HCT116 (cell line): ENCODE measurements around the gene ANKRD10. TPM values are rescaled to one million over a fixed set of nuclear protein-coding genes. Genes with fewer than 3 reads are reported as not detected.

Experiments used
- ATAC-seq: fragments of 200-7000 bp; cut with Tn5 transposase; 2 replicates; pipeline ENCODE4 v1.9.1; 2020; ENCODE audit warnings: mild to moderate bottlenecking, moderate library complexity
- BruUV-seq: library from RNA; stranded (reverse); fragments of 400-500 nt; replicated peaks from 2 replicates; lab custom pipeline; 2021; lab: Mats Ljungman, UMichigan
- CTCF ChIA-PET: fragments of 300-600 bp; sonication (Branson Sonifier 250); formaldehyde crosslinking; loops from one replicate; lab custom pipeline; 2021; ENCODE audit warnings: antibody characterized with exemption; lab: Charles Lee
- POLR2A ChIA-PET: fragments of 300-600, 350-600 bp; sonication (Branson Sonifier 250); formaldehyde crosslinking; loops from one replicate; lab custom pipeline; 2021; ENCODE audit warnings: antibody characterized with exemption; lab: Charles Lee
- RAD21 ChIA-PET, 2 experiments: fragments of 300-600 bp; sonication (Branson Sonifier 250); formaldehyde crosslinking; loops; one replicate each; lab custom pipeline; 2023; ENCODE audit warnings: low total read pairs in 2 of 2; ENCODE audit not compliant: uncharacterized antibody in 2 of 2, unreplicated experiment in 2 of 2, low non-redundant PET in 1 of 2; lab: Charles Lee
- DNase-seq: peaks from one replicate; pipeline ENCODE4 v3.0.0-alpha.2; 2010; ENCODE audit warnings: low read depth, low spot score
- H2AFZ ChIP-seq: fragments of 200-600 bp; shearing (Covaris generic), sonication (generic); 2 replicates; pipeline ENCODE4 v1.6.1; 2017; ENCODE audit warnings: low read depth, mixed run types, mixed read lengths, antibody characterized with exemption, low read length; ENCODE audit not compliant: poor library complexity, severe bottlenecking
- H3K27ac ChIP-seq: 2 replicates; pipeline ENCODE4 v1.5.1; 2012; ENCODE audit warnings: low read depth, low read length
- H3K27me3 ChIP-seq: fragments of 200-600 bp; sonication (generic); 2 replicates; pipeline ENCODE4 v1.6.1; 2016; ENCODE audit warnings: mixed run types, low read length, mixed read lengths; ENCODE audit not compliant: insufficient read depth
- H3K36me3 ChIP-seq, 2 experiments: fragments of 200-500 bp in 1 of 2; fragments of 200-600 bp in 1 of 2; sonication (Bioruptor generic) in 1 of 2; sonication (generic) in 1 of 2; 2 replicates each; pipeline versions ENCODE4 v1.5.1 to v1.6.1; 2014 to 2016; ENCODE audit warnings: low read length in 2 of 2, inconsistent platforms in 1 of 2, mixed read lengths in 1 of 2, mixed run types in 1 of 2; ENCODE audit not compliant: insufficient read depth in 2 of 2, control insufficient read depth in 1 of 2
- H3K4me1 ChIP-seq, 2 experiments: fragments of 200-600 bp in 1 of 2; sonication (generic) in 1 of 2; 2 replicates each; pipeline versions ENCODE4 v1.5.1 to v1.6.1; 2012 to 2017; ENCODE audit warnings: low read length in 2 of 2, inconsistent platforms in 1 of 2, mild to moderate bottlenecking in 1 of 2, mixed read lengths in 1 of 2, mixed run types in 1 of 2, moderate library complexity in 1 of 2; ENCODE audit not compliant: insufficient read depth in 2 of 2, control insufficient read depth in 1 of 2
- H3K4me2 ChIP-seq: fragments of 200-600 bp; sonication (generic); 2 replicates; pipeline ENCODE4 v1.6.1; 2017; ENCODE audit warnings: mixed run types, low read length, mixed read lengths
- H3K4me3 ChIP-seq, 2 experiments: fragments of 200-600 bp in 1 of 2; sonication (generic) in 1 of 2; replicated peaks in 1 of 2; 2 replicates each; pipeline ENCODE4 v1.5.1; 2011 to 2016; ENCODE audit warnings: low read length in 2 of 2, control low read depth in 1 of 2, low read depth in 1 of 2, mild to moderate bottlenecking in 1 of 2, mixed read lengths in 1 of 2, mixed run types in 1 of 2
- H3K79me2 ChIP-seq: fragments of 200-600 bp; sonication (generic); 2 replicates; pipeline ENCODE4 v1.6.1; 2017; ENCODE audit warnings: mild to moderate bottlenecking, mixed run types, low read length, moderate library complexity, mixed read lengths; ENCODE audit not compliant: insufficient read depth
- H3K9ac ChIP-seq: fragments of 200-600 bp; sonication (generic); 2 replicates; pipeline ENCODE4 v1.6.1; 2016; ENCODE audit warnings: low read length, mixed read lengths
- H3K9me2 ChIP-seq: fragments of 200-600 bp; sonication (generic), shearing (Covaris generic); 2 replicates; pipeline ENCODE4 v1.6.1; 2017; ENCODE audit warnings: mixed run types, mild to moderate bottlenecking, moderate library complexity; ENCODE audit not compliant: insufficient read depth
- H3K9me3 ChIP-seq, 2 experiments: fragments of 200-500 bp in 1 of 2; fragments of 200-600 bp in 1 of 2; sonication (Bioruptor generic) in 1 of 2; sonication (generic) in 1 of 2; 2 replicates each; pipeline ENCODE4 v1.6.1; 2014 to 2017; ENCODE audit warnings: low read length in 2 of 2, mixed read lengths in 2 of 2, inconsistent platforms in 1 of 2, low read depth in 1 of 2, mild to moderate bottlenecking in 1 of 2, mixed run types in 1 of 2, moderate library complexity in 1 of 2; ENCODE audit not compliant: control insufficient read depth in 1 of 2, insufficient read depth in 1 of 2
- H4K20me1 ChIP-seq: fragments of 200-600 bp; sonication (generic), shearing (Covaris generic); 2 replicates; pipeline ENCODE4 v1.6.1; 2017; ENCODE audit warnings: mixed run types, mild to moderate bottlenecking, moderate library complexity; ENCODE audit not compliant: insufficient read depth
- ATF3 ChIP-seq: IDR thresholded peaks from 2 replicates; pipeline ENCODE4 v1.6.1; 2012
- CBX3 ChIP-seq: IDR thresholded peaks from 2 replicates; pipeline ENCODE4 v1.6.1; 2012; ENCODE audit warnings: low read depth
- CEBPB ChIP-seq: IDR thresholded peaks from 2 replicates; pipeline ENCODE4 v1.6.1; 2012; ENCODE audit warnings: low read depth
- CTCF ChIP-seq, 3 experiments: fragments of 200-600 bp in 1 of 3; sonication (generic) in 1 of 3; IDR thresholded peaks in 2 of 3; conservative IDR thresholded peaks in 1 of 3; 2 replicates each; pipeline ENCODE4 v1.5.1; 2012 to 2017; ENCODE audit warnings: low read depth in 2 of 3, low read length in 2 of 3, antibody characterized with exemption in 1 of 3, borderline replicate concordance in 1 of 3, control low read depth in 1 of 3, mild to moderate bottlenecking in 1 of 3, mixed read lengths in 1 of 3, mixed run types in 1 of 3, moderate library complexity in 1 of 3; ENCODE audit not compliant: insufficient read depth in 1 of 3
- EZH2 ChIP-seq: fragments of 200-600 bp; sonication (generic); IDR thresholded peaks from 2 replicates; pipeline ENCODE4 v1.6.1; 2017; ENCODE audit warnings: antibody characterized with exemption, mixed run types
- MAX ChIP-seq: IDR thresholded peaks from 2 replicates; pipeline ENCODE4 v1.6.1; 2012
- POLR2A ChIP-seq: IDR thresholded peaks from 2 replicates; pipeline ENCODE4 v1.7.0; 2011; ENCODE audit warnings: borderline replicate concordance; ENCODE audit not compliant: insufficient read depth, insufficient read length; ENCODE audit errors: extremely low read depth
- POLR2AphosphoS5 ChIP-seq: IDR thresholded peaks from 2 replicates; pipeline ENCODE4 v1.6.1; 2011; ENCODE audit warnings: mild to moderate bottlenecking, low read depth, low read length, moderate library complexity
- SRF ChIP-seq: IDR thresholded peaks from 2 replicates; pipeline ENCODE4 v1.6.1; 2012; ENCODE audit warnings: low read depth
- TCF7L2 ChIP-seq: IDR thresholded peaks from 2 replicates; pipeline ENCODE4 v1.7.0; 2011; ENCODE audit warnings: borderline replicate concordance, inconsistent platforms; ENCODE audit not compliant: insufficient read depth, insufficient read length; ENCODE audit errors: extremely low read depth
- ZBTB33 ChIP-seq: IDR thresholded peaks from 2 replicates; pipeline ENCODE4 v1.6.1; 2011; ENCODE audit warnings: mild to moderate bottlenecking, low read length, moderate library complexity; ENCODE audit not compliant: insufficient replicate concordance; ENCODE audit errors: extremely low read depth
- intact Hi-C: fragments of 100-400 bp; cut with micrococcal nuclease; formaldehyde crosslinking; loops from 2 replicates; pipeline ENCODE4 v1.10.0; 2022
- total RNA-seq: library from RNA; stranded (reverse); gene quantifications from one replicate; pipeline ENCODE4 v1.2.1, GENCODE V29; 2021; ENCODE audit not compliant: unreplicated experiment

ANKRD10 gene
- total RNA-seq, 1 experiment from 2014 or later, result 173 TPM

GRCh38 chr13:110834572-110834971 is 80.3 kb downstream of the ANKRD10 start:
- H3K4me2 ChIP-seq, result no peak overlapping the region
- H3K27me3 ChIP-seq, result no peaks in the 10 kb centered on the region
- H4K20me1 ChIP-seq, result no peaks in the 10 kb centered on the region
- no peaks in the 10 kb centered on the region for H3K36me3 ChIP-seq
- H3K9me2 ChIP-seq, result no peaks in the 10 kb centered on the region
- no peak overlapping the region for H3K27ac ChIP-seq
- ChIA-PET CTCF (no interaction called here), POLR2A (no interaction called here), RAD21 (no interaction called here)
- no peak overlapping the region for H3K4me3 ChIP-seq
- TF ChIP-seq MAX (no peak), EZH2 (no peak), CBX3 (no peak), TCF7L2 (no peak), CEBPB (no peak), POLR2AphosphoS5 (no peak), POLR2A (no peak), SRF (no peak), CTCF (IDR thresholded peaks at IDR 0.05 in 2 of 3, conservative IDR thresholded peaks at IDR 0.05 in 1 of 3; ENCODE audit: borderline replicate concordance in 1 of 3, insufficient read depth in 1 of 3, low read depth in 2 of 3, low read length in 2 of 3) (no peak), ZBTB33 (no peak), ATF3 (no peak)
- H3K4me1 ChIP-seq, result no peaks in the 10 kb centered on the region
- no peaks in the 10 kb centered on the region for H3K9me3 ChIP-seq
- no peak overlapping the region for H2AFZ ChIP-seq
- no peak overlapping the region for H3K9ac ChIP-seq
- no peak for DNase-seq
- ATAC-seq, result no peak
- H3K79me2 ChIP-seq, result no peaks in the 10 kb centered on the region
- no TSS peak for BruUV-seq
- intact Hi-C loops, result no loop called here
